HCT116 (cell line): ENCODE data around the gene AZGP1. TPM values are rescaled to one million over a fixed set of nuclear protein-coding genes. Genes with fewer than 3 reads are reported as not detected.

Experiments used
- ATAC-seq: fragments of 200-7000 bp; cut with Tn5 transposase; 2 replicates; pipeline ENCODE4 v1.9.1; 2020; ENCODE audit warnings: mild to moderate bottlenecking, moderate library complexity
- BruUV-seq: library from RNA; stranded (reverse); fragments of 400-500 nt; replicated peaks from 2 replicates; lab custom pipeline; 2021; lab: Mats Ljungman, UMichigan
- CTCF ChIA-PET: fragments of 300-600 bp; sonication (Branson Sonifier 250); formaldehyde crosslinking; loops from one replicate; lab custom pipeline; 2021; ENCODE audit warnings: antibody characterized with exemption; lab: Charles Lee
- POLR2A ChIA-PET: fragments of 300-600, 350-600 bp; sonication (Branson Sonifier 250); formaldehyde crosslinking; loops from one replicate; lab custom pipeline; 2021; ENCODE audit warnings: antibody characterized with exemption; lab: Charles Lee
- RAD21 ChIA-PET, 2 experiments: fragments of 300-600 bp; sonication (Branson Sonifier 250); formaldehyde crosslinking; loops; one replicate each; lab custom pipeline; 2023; ENCODE audit warnings: low total read pairs in 2 of 2; ENCODE audit not compliant: uncharacterized antibody in 2 of 2, unreplicated experiment in 2 of 2, low non-redundant PET in 1 of 2; lab: Charles Lee
- DNase-seq: peaks from one replicate; pipeline ENCODE4 v3.0.0-alpha.2; 2010; ENCODE audit warnings: low read depth, low spot score
- H2AFZ ChIP-seq: fragments of 200-600 bp; shearing (Covaris generic), sonication (generic); 2 replicates; pipeline ENCODE4 v1.6.1; 2017; ENCODE audit warnings: low read depth, mixed run types, mixed read lengths, antibody characterized with exemption, low read length; ENCODE audit not compliant: poor library complexity, severe bottlenecking
- H3K27ac ChIP-seq: 2 replicates; pipeline ENCODE4 v1.5.1; 2012; ENCODE audit warnings: low read depth, low read length
- H3K27me3 ChIP-seq: fragments of 200-600 bp; sonication (generic); 2 replicates; pipeline ENCODE4 v1.6.1; 2016; ENCODE audit warnings: mixed run types, low read length, mixed read lengths; ENCODE audit not compliant: insufficient read depth
- H3K36me3 ChIP-seq, 2 experiments: fragments of 200-500 bp in 1 of 2; fragments of 200-600 bp in 1 of 2; sonication (Bioruptor generic) in 1 of 2; sonication (generic) in 1 of 2; 2 replicates each; pipeline versions ENCODE4 v1.5.1 to v1.6.1; 2014 to 2016; ENCODE audit warnings: low read length in 2 of 2, inconsistent platforms in 1 of 2, mixed read lengths in 1 of 2, mixed run types in 1 of 2; ENCODE audit not compliant: insufficient read depth in 2 of 2, control insufficient read depth in 1 of 2
- H3K4me1 ChIP-seq, 2 experiments: fragments of 200-600 bp in 1 of 2; sonication (generic) in 1 of 2; 2 replicates each; pipeline versions ENCODE4 v1.5.1 to v1.6.1; 2012 to 2017; ENCODE audit warnings: low read length in 2 of 2, inconsistent platforms in 1 of 2, mild to moderate bottlenecking in 1 of 2, mixed read lengths in 1 of 2, mixed run types in 1 of 2, moderate library complexity in 1 of 2; ENCODE audit not compliant: insufficient read depth in 2 of 2, control insufficient read depth in 1 of 2
- H3K4me2 ChIP-seq: fragments of 200-600 bp; sonication (generic); 2 replicates; pipeline ENCODE4 v1.6.1; 2017; ENCODE audit warnings: mixed run types, low read length, mixed read lengths
- H3K4me3 ChIP-seq, 2 experiments: fragments of 200-600 bp in 1 of 2; sonication (generic) in 1 of 2; replicated peaks in 1 of 2; 2 replicates each; pipeline ENCODE4 v1.5.1; 2011 to 2016; ENCODE audit warnings: low read length in 2 of 2, control low read depth in 1 of 2, low read depth in 1 of 2, mild to moderate bottlenecking in 1 of 2, mixed read lengths in 1 of 2, mixed run types in 1 of 2
- H3K79me2 ChIP-seq: fragments of 200-600 bp; sonication (generic); 2 replicates; pipeline ENCODE4 v1.6.1; 2017; ENCODE audit warnings: mild to moderate bottlenecking, mixed run types, low read length, moderate library complexity, mixed read lengths; ENCODE audit not compliant: insufficient read depth
- H3K9ac ChIP-seq: fragments of 200-600 bp; sonication (generic); 2 replicates; pipeline ENCODE4 v1.6.1; 2016; ENCODE audit warnings: low read length, mixed read lengths
- H3K9me2 ChIP-seq: fragments of 200-600 bp; sonication (generic), shearing (Covaris generic); 2 replicates; pipeline ENCODE4 v1.6.1; 2017; ENCODE audit warnings: mixed run types, mild to moderate bottlenecking, moderate library complexity; ENCODE audit not compliant: insufficient read depth
- H3K9me3 ChIP-seq, 2 experiments: fragments of 200-500 bp in 1 of 2; fragments of 200-600 bp in 1 of 2; sonication (Bioruptor generic) in 1 of 2; sonication (generic) in 1 of 2; 2 replicates each; pipeline ENCODE4 v1.6.1; 2014 to 2017; ENCODE audit warnings: low read length in 2 of 2, mixed read lengths in 2 of 2, inconsistent platforms in 1 of 2, low read depth in 1 of 2, mild to moderate bottlenecking in 1 of 2, mixed run types in 1 of 2, moderate library complexity in 1 of 2; ENCODE audit not compliant: control insufficient read depth in 1 of 2, insufficient read depth in 1 of 2
- H4K20me1 ChIP-seq: fragments of 200-600 bp; sonication (generic), shearing (Covaris generic); 2 replicates; pipeline ENCODE4 v1.6.1; 2017; ENCODE audit warnings: mixed run types, mild to moderate bottlenecking, moderate library complexity; ENCODE audit not compliant: insufficient read depth
- ATF3 ChIP-seq: IDR thresholded peaks from 2 replicates; pipeline ENCODE4 v1.6.1; 2012
- CEBPB ChIP-seq: IDR thresholded peaks from 2 replicates; pipeline ENCODE4 v1.6.1; 2012; ENCODE audit warnings: low read depth
- EGR1 ChIP-seq: IDR thresholded peaks from 2 replicates; pipeline ENCODE4 v1.6.1; 2012; ENCODE audit warnings: low read depth
- EZH2 ChIP-seq: fragments of 200-600 bp; sonication (generic); IDR thresholded peaks from 2 replicates; pipeline ENCODE4 v1.6.1; 2017; ENCODE audit warnings: antibody characterized with exemption, mixed run types
- POLR2AphosphoS5 ChIP-seq: IDR thresholded peaks from 2 replicates; pipeline ENCODE4 v1.6.1; 2011; ENCODE audit warnings: mild to moderate bottlenecking, low read depth, low read length, moderate library complexity
- RAD21 ChIP-seq: IDR thresholded peaks from 2 replicates; pipeline ENCODE4 v1.6.1; 2012; ENCODE audit warnings: low read depth, mild to moderate bottlenecking
- YY1 ChIP-seq: IDR thresholded peaks from 2 replicates; pipeline ENCODE4 v1.6.1; 2011; ENCODE audit warnings: low read length, low read depth, moderate library complexity, mild to moderate bottlenecking; ENCODE audit not compliant: insufficient replicate concordance; ENCODE audit errors: extremely low read depth
- ZBTB33 ChIP-seq: IDR thresholded peaks from 2 replicates; pipeline ENCODE4 v1.6.1; 2011; ENCODE audit warnings: mild to moderate bottlenecking, low read length, moderate library complexity; ENCODE audit not compliant: insufficient replicate concordance; ENCODE audit errors: extremely low read depth
- ZFX ChIP-seq: fragments of 450-650 bp; IDR thresholded peaks from 2 replicates; pipeline ENCODE4 v1.6.1; 2017
- ZNF274 ChIP-seq: fragments of 200-500 bp; sonication (Bioruptor generic); IDR thresholded peaks from 2 replicates; pipeline ENCODE4 v1.6.1; 2014; ENCODE audit warnings: mild to moderate bottlenecking, low read depth, low read length, inconsistent platforms
- intact Hi-C: fragments of 100-400 bp; cut with micrococcal nuclease; formaldehyde crosslinking; loops from 2 replicates; pipeline ENCODE4 v1.10.0; 2022
- total RNA-seq: library from RNA; stranded (reverse); gene quantifications from one replicate; pipeline ENCODE4 v1.2.1, GENCODE V29; 2021; ENCODE audit not compliant: unreplicated experiment
- TF ChIP-seq, protein P1 (sequence below): IDR thresholded peaks from 2 replicates; pipeline ENCODE4 v1.6.1; 2012; ENCODE audit warnings: low read depth

Gene AZGP1
- total RNA-seq, 1 experiment from 2014 or later = 1.1 TPM

DNA sequence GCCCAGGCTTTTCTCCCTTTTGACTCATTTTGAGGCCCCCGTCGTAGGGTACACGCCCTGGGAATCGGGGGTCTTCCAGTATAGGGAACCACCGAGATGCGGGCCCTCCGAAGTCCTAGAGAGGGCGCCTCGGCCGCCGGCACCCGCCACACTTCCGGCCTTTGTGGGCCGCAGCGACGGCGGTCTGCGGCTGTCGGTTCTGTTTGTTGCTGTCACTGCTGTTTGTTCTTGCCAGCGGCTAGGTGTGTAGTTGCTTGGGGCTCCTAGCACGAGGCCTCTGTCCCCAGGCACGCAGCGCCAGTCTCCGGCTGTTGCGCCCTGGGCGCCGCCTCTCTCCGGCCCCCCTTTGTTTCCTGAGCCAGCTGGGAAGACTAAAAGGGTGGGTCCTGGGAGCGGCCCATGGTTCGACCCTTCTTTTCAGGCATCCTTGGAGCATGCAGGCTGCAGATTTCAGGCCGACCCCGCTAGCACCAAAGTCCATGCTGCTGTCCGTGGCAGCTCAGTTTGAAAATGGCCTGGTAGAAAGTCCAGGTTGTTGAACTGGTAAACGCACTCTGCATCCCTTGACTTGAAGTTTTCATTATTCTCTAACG is 21.8 kb upstream of the AZGP1 start:
- H3K4me2 ChIP-seq = no peak overlapping the region
- DNase-seq (no peak), ATAC-seq (no peak)
- intact Hi-C loops = no loop called here
- no peaks in the 10 kb centered on the region for H4K20me1 ChIP-seq
- H3K9ac ChIP-seq = no peak overlapping the region
- no peaks in the 10 kb centered on the region for H3K36me3 ChIP-seq
- H3K9me2 ChIP-seq = no peaks in the 10 kb centered on the region
- H3K79me2 ChIP-seq = no peaks in the 10 kb centered on the region
- no peak overlapping the region for H2AFZ ChIP-seq
- no peak for TF ChIP-seq YY1
- TF ChIP-seq CEBPB = no peak
- TF ChIP-seq POLR2AphosphoS5 = no peak
- TF ChIP-seq ZFX = no peak
- TF ChIP-seq RAD21 = no peak
- TF ChIP-seq EGR1 = no peak
- TF ChIP-seq EZH2 = no peak
- no peak for TF ChIP-seq ATF3
- TF ChIP-seq ZNF274 = no peak
- TF ChIP-seq, protein P1, sequence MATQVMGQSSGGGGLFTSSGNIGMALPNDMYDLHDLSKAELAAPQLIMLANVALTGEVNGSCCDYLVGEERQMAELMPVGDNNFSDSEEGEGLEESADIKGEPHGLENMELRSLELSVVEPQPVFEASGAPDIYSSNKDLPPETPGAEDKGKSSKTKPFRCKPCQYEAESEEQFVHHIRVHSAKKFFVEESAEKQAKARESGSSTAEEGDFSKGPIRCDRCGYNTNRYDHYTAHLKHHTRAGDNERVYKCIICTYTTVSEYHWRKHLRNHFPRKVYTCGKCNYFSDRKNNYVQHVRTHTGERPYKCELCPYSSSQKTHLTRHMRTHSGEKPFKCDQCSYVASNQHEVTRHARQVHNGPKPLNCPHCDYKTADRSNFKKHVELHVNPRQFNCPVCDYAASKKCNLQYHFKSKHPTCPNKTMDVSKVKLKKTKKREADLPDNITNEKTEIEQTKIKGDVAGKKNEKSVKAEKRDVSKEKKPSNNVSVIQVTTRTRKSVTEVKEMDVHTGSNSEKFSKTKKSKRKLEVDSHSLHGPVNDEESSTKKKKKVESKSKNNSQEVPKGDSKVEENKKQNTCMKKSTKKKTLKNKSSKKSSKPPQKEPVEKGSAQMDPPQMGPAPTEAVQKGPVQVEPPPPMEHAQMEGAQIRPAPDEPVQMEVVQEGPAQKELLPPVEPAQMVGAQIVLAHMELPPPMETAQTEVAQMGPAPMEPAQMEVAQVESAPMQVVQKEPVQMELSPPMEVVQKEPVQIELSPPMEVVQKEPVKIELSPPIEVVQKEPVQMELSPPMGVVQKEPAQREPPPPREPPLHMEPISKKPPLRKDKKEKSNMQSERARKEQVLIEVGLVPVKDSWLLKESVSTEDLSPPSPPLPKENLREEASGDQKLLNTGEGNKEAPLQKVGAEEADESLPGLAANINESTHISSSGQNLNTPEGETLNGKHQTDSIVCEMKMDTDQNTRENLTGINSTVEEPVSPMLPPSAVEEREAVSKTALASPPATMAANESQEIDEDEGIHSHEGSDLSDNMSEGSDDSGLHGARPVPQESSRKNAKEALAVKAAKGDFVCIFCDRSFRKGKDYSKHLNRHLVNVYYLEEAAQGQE = no peak
- TF ChIP-seq ZBTB33 = no peak
- no peaks in the 10 kb centered on the region for H3K9me3 ChIP-seq
- peaks cover 0 to 5% of the 10 kb centered on the region in 2 experiments; a peak in 2 of 4 replicates for H3K4me1 ChIP-seq
- H3K27me3 ChIP-seq = no peaks in the 10 kb centered on the region
- no peak overlapping the region for H3K27ac ChIP-seq
- ChIA-PET CTCF (no interaction called here), RAD21 (interaction anchor here in 1 of 2 experiments (0.6 kb wide), 1 partner anchor 9 kb away, joined by 6 read pairs; no protein-coding TSS in a partner anchor), POLR2A (no interaction called here)
- BruUV-seq = no TSS peak
- H3K4me3 ChIP-seq = no peak overlapping the region
